Activated naive CD8-positive, alpha-beta T cell (primary cell): ENCODE measurements around the gene GALNT2.

Source experiments
- H3K27ac Mint-ChIP-seq: one replicate; pipeline ENCODE4 v1.8.0; 2021; ENCODE audit warnings: mixed read lengths
- H3K27me3 Mint-ChIP-seq: one replicate; pipeline ENCODE4 v1.8.0; 2021; ENCODE audit warnings: mixed read lengths
- H3K36me3 Mint-ChIP-seq: one replicate; pipeline ENCODE4 v1.8.0; 2021; ENCODE audit warnings: mixed read lengths
- H3K4me1 Mint-ChIP-seq: one replicate; pipeline ENCODE4 v1.8.0; 2021; ENCODE audit warnings: low read depth, mixed read lengths
- H3K4me3 Mint-ChIP-seq: one replicate; pipeline ENCODE4 v1.8.0; 2021; ENCODE audit warnings: mild to moderate bottlenecking, mixed read lengths
- H3K9me3 Mint-ChIP-seq: one replicate; pipeline ENCODE4 v1.8.0; 2021; ENCODE audit warnings: low read depth, mixed read lengths

Gene GALNT2

DNA sequence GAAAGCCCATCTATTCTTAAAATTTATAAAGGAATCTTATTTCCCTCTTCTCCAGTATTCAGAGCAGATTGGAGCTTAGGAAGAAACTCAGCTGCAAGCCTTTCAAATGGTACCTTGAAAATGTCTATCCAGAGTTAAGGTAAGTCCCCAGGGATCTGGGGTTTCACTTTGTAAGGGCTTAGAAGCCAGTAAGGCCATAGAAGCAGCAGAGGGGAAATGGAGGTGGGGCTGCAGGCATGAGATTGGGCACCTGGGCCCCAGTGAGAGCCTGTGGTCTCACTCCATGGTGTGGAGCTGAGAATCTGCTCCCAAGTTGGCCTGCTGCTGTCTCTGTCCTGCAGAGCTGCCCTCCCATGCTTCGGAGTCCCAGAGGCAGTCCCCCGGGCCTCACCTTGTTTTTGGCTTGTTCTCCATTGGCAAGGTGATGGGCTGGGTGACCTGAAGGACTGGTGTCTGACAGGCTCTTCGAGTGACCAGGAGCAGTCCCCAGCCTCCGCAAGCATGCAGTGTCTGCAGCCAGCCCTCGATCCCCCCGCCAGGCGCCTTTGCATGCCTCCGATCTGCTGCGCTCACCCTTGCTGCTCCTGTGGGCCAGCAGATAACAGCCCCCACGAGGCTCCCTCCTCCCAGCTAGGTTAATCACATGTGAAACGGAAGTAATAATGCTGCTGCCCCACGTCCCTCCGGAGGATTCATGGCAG, 196.0 kb downstream of the GALNT2 start:
- no peak overlapping the region for H3K4me3 Mint-ChIP-seq
- H3K36me3 Mint-ChIP-seq: peaks cover 8% of the 10 kb centered on the region
- H3K9me3 Mint-ChIP-seq: no peaks in the 10 kb centered on the region
- H3K27ac Mint-ChIP-seq: no peak overlapping the region
- no peaks in the 10 kb centered on the region for H3K27me3 Mint-ChIP-seq
- H3K4me1 Mint-ChIP-seq: peaks cover 4% of the 10 kb centered on the region

DNA sequence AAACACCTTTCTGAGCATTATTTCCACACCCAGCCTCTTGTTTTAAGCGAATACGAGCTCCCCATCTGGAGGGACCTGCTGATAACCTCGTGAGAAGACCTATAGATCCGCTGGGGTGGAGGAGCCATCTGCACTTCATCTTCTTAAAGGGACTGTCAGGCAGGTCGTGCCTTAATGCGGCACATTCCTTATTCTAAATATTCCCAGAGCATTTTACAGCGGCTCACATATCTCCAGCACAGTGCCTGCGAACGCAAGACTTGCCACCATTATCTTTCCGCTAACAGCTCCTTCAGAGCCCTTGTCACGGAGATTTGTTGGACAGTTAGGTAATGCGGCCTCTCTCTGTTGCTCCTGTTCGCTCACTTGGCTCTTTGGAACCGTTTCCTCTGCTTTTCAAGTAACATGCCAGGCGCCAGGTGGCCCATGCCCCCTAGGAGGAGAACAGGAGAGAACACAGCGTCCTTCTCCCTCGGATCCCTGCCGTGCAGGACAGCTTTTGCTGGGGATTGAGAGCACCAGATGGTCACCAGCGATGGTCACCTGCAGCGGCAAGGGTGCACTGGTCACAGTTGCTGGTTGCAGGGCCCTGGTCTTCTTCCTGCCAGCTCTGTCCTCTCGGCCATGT, 196.6 kb downstream of the GALNT2 start:
- Mint-ChIP-seq H3K27me3 (no peaks in the 10 kb centered on the region), H3K9me3 (no peaks in the 10 kb centered on the region), H3K4me1 (peaks cover 4% of the 10 kb centered on the region), H3K27ac (no peak overlapping the region), H3K4me3 (no peak overlapping the region), H3K36me3 (peaks cover 6% of the 10 kb centered on the region)

DNA sequence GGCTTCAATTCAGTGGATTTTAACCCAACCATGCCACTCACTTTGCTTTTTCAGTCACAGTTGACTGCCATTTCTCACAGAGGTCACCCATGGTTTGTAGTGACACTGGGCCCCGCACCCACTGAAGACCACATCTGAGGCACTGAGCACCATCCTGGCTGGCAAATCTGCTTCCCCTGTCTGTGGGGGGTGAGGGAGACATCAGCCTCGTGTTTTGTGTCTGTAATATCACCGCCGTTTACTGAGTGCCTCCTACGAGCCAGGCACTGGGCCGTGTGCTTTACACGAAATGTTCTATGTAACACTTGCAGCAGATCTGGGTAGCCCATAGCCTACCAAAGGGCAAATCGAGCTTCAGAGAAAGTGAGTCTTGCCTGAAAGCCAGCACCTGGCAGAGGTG, 197.3 kb downstream of the GALNT2 start:
- no peaks in the 10 kb centered on the region for H3K27me3 Mint-ChIP-seq
- no peak overlapping the region for H3K27ac Mint-ChIP-seq
- no peaks in the 10 kb centered on the region for H3K9me3 Mint-ChIP-seq
- peaks cover 5% of the 10 kb centered on the region for H3K36me3 Mint-ChIP-seq
- H3K4me1 Mint-ChIP-seq: peaks cover 4% of the 10 kb centered on the region
- H3K4me3 Mint-ChIP-seq: no peak overlapping the region

DNA sequence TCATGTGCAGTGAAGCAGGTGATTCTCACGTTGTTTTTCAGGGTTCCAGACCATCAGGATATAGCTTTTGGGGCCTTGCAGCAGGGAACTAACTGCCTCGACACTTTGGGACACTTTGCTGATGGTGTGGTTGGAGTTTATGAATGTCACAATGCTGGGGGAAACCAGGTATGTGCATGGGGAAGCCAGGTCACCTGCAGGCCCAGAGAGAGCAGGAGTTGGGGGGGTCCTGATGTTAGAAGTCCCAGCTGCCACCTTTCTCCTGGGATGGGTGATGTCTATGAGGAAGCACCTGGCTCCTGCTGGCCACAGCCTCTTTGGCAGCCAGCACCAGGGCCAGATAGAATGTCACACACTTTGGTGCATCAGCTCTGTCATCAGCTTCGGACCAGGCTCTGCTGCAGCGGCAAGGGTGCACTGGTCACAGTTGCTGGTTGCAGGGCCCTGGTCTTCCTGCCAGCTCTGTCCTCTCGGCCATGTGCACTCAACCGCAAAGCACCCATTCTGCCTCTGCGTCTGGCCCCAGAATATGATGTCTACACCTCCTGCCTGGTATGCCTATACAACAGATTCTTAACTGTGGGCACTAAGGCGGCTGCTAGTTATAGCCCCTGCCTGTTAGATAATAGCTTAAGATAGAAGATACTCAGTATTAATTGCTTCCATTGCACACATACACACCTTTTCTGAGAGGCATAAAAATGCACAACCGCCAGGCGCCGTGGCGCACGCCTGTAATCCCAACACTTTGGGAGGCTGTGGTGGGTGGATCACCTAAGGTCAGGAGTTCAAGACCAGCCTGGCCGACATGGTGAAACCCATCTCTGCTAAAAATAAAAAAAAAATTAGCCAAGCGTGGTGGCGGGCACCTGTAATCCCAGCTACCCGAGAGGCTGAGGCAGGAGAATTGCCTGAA, 198.4 kb downstream of the GALNT2 start:
- no peaks in the 10 kb centered on the region for H3K9me3 Mint-ChIP-seq

DNA sequence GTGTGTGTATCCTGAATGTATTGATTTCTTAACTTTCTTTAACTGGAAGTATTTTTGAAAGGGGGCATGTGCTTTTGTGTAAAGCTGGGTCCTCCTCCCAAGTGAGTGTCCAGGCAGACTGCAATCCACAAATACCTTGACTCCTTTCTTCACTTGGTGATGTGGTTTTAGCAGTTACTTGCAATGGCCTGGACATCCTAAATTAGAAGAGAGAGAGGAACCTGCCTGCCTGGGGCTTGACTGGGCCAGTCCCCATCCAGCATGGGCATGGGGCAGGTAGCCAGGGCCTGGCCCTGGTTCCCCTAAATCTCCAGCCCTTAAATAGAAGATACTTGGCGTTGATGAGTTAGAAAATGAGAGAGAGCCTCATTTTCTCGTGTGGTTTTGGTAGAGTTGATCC, 199.4 kb downstream of the GALNT2 start:
- no peak overlapping the region for H3K4me3 Mint-ChIP-seq
- peaks cover 5% of the 10 kb centered on the region for H3K36me3 Mint-ChIP-seq
- no peaks in the 10 kb centered on the region for H3K27me3 Mint-ChIP-seq
- H3K27ac Mint-ChIP-seq: no peak overlapping the region
- H3K4me1 Mint-ChIP-seq: peaks cover 19% of the 10 kb centered on the region
- no peaks in the 10 kb centered on the region for H3K9me3 Mint-ChIP-seq

More for the DNA sequence above, 198.4 kb downstream of the GALNT2 start:
- H3K36me3 Mint-ChIP-seq: peaks cover 5% of the 10 kb centered on the region
- no peak overlapping the region for H3K4me3 Mint-ChIP-seq
- no peaks in the 10 kb centered on the region for H3K27me3 Mint-ChIP-seq
- H3K27ac Mint-ChIP-seq: no peak overlapping the region
- peaks cover 9% of the 10 kb centered on the region for H3K4me1 Mint-ChIP-seq

DNA sequence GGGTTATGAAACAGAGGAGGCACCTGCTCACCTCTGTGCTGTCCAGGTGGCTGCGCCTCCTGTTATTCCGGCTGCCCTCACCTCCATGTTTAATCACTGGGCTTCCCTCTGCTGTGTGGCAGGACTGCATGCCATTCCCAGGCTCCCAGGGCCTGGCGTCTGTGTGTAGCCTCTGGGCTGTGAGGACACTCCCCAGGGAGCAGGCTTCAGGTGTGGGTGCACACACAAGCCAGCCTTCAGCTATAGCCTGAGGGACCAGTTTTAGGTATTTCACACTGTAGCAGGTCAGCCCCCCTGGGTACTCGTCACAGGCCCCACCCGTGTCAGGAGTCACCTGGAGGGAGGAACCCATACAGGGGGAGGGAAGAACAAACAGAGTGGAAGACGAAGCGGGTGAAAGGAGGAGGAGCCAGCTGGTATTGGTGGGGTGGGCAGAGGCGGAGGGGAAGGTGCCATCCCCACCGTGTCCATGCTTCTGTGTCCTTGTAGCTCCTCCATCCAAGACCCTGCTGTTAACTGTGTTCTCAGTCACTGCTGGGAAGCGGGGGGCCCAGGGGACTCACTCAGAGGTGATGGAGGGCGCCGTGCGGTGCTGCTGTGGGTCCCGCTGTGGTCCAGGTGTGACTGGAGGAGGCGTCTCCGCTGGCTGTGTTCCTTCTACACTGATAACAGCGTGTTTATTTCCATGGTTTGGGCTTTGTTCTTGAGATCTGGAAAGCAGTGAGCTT, 200.5 kb downstream of the GALNT2 start:
- no peaks in the 10 kb centered on the region for H3K9me3 Mint-ChIP-seq
- H3K27me3 Mint-ChIP-seq: no peaks in the 10 kb centered on the region
- peak overlapping the region; percentile 11 for H3K27ac Mint-ChIP-seq
- no peak overlapping the region for H3K4me3 Mint-ChIP-seq
- H3K4me1 Mint-ChIP-seq: peaks cover 24% of the 10 kb centered on the region
- H3K36me3 Mint-ChIP-seq: peaks cover 5% of the 10 kb centered on the region

DNA sequence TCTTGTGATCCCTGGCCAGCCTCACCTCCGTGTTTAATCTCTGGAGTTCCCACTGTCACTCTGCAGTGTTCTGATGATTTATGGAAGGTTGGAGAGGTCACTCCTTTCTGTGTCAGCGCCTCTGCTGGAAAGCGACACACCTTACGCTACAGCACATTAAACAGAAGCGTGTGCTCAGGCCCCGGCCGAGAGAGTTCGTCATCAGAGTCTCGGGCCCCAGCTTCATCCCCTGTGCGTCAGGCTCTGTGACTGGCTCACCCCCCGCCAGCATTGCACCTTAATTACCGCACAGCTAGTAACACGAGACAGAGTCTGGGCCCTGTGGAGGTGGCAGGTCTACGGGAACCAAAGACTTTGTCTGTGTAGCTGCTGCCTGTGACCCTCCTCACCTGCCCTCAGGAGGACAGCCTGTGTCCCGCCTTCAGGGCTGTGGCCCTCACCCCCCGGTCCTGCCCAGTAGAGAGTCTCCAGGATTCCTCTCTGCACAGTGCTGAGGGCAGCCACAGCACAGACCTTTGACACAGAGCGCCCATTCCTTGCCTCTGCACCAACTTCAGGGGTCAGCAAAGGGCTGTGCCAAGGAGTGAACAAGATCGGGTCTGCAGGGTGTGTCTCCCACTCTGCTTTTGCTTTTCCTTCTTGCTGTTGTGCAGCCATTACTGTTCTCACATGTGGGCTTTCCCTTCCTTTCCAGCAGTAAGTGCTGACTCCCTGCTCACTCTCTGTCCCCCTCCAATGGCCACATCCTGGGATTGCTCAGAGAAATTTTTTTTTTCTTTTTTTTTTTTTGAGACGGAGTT, 201.5 kb downstream of the GALNT2 start:
- peaks cover 5% of the 10 kb centered on the region for H3K36me3 Mint-ChIP-seq
- H3K27me3 Mint-ChIP-seq: no peaks in the 10 kb centered on the region
- H3K27ac Mint-ChIP-seq: peak overlapping the region; percentile 10
- no peaks in the 10 kb centered on the region for H3K9me3 Mint-ChIP-seq
- peaks cover 33% of the 10 kb centered on the region for H3K4me1 Mint-ChIP-seq
- H3K4me3 Mint-ChIP-seq: no peak overlapping the region

DNA sequence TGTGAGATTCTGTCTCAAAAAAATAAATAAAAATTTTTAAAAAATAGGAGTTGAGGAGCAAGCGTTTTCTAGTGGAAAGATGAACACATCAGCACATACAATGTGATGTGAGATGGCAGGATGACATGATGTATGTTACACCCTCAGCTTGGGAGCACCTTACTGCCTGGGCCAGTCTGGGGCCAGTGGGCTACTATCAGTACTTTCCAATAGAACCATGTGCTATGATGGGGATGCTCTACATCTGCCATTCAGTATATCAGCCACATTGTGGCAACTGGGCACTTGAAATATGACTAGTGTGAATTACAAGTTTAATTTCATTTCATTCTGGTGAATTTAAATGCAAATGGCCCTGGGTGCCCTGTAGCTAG, 203.1 kb downstream of the GALNT2 start:
- peaks cover 42% of the 10 kb centered on the region for H3K4me1 Mint-ChIP-seq
- no peaks in the 10 kb centered on the region for H3K9me3 Mint-ChIP-seq
- H3K36me3 Mint-ChIP-seq: peaks cover 5% of the 10 kb centered on the region
- H3K27ac Mint-ChIP-seq: peak overlapping the region; percentile 96
- H3K4me3 Mint-ChIP-seq: peak overlapping the region; percentile 68
- H3K27me3 Mint-ChIP-seq: no peaks in the 10 kb centered on the region

DNA sequence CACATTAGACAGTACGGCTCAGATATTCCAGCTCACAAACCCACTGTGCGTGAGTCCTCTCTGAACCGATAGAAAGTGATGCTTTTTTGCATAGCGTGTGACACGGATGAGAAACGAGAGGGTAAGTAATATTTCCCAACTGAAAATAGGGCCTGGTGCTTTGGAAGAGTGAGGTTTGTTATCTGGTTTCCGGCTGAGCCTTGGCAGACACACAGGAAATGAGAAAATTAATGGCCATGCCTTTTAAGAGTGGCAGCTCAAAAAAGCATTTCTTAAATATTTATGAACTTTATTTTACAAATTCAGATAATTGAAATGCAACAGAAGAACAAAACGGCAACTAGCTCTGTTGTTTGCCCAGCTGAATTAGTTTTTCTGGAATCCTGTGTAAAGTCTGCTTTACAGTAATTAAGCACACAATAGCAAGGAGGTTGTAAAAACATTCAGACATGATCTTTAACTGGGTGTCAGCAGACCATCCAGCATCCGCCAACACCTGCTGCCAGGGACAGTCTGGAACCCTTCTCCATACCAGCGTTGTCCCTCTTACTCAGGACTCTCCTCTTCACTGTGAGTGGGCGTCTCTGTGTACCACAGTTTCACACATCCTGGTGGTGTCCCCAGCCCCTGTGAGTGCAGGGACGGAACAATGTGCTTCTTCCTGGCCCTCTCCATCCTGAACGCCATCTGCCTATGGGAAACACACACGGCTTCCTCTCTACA, 203.7 kb downstream of the GALNT2 start:
- no peaks in the 10 kb centered on the region for H3K9me3 Mint-ChIP-seq
- peak overlapping the region; percentile 96 for H3K27ac Mint-ChIP-seq
- H3K4me1 Mint-ChIP-seq: peaks cover 42% of the 10 kb centered on the region
- no peaks in the 10 kb centered on the region for H3K27me3 Mint-ChIP-seq
- H3K4me3 Mint-ChIP-seq: peak overlapping the region; percentile 68
- peaks cover 5% of the 10 kb centered on the region for H3K36me3 Mint-ChIP-seq

DNA sequence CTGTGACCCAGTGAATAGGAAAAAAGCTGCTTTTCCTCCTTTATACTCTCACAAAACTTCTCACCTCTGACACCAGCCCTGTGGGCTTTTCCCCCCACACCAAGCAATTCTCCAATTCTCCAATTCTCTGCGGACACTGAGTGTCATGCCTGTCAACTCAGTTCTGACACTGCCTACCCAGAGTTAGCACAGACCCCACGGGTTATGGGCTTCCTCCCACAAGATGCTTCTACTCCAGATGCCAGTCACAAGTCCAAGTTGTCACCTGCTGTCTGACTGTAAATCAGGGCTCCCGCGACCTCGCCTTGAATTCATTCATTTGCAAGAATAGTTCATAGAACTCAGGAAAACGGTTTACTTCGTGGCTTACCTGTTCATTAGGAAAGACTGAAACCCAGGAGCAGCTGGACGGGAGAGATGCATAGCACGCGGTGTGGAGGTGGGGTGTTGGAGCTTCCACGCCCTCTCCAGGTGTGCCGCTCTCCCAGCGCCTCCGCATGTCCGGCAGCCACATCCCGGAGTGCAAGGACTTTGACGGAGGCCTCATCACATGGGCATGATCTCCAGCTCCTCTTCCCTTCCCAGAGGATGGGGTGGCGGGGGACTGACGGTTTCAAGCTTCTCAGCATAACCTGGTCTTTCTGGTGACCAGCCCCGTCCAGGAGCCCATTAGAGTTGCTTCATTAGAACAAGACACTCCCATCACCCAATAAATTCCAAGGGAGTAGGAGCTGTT, 204.4 kb downstream of the GALNT2 start:
- Mint-ChIP-seq H3K4me1 (peaks cover 43% of the 10 kb centered on the region), H3K9me3 (no peaks in the 10 kb centered on the region), H3K4me3 (peak overlapping the region; percentile 68), H3K27me3 (no peaks in the 10 kb centered on the region), H3K27ac (peak overlapping the region; percentile 96), H3K36me3 (peaks cover 5% of the 10 kb centered on the region)

DNA sequence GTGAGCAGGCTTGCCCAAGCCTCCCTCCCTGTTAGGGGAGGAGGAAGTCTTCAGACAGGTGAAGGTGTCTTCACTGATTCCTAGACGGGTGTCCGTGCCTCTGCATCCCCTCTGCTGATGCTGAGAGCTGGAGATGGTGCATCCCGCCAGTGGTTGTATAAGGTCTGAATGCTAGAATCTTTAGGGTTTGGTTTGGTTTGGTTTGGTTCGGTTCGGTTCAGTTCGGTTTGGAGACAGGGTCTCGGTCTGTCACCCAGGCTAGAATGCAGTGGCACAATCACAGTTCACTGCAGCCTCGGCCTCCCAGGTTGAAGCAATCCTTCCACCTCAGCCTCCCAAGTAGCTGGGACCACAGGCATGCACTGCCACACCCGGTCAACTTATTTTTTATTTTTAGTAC, 205.5 kb downstream of the GALNT2 start:
- Mint-ChIP-seq H3K27me3 (no peaks in the 10 kb centered on the region), H3K4me1 (peaks cover 50% of the 10 kb centered on the region), H3K27ac (peak overlapping the region; percentile 81), H3K9me3 (no peaks in the 10 kb centered on the region), H3K36me3 (peaks cover 2% of the 10 kb centered on the region), H3K4me3 (no peak overlapping the region)

DNA sequence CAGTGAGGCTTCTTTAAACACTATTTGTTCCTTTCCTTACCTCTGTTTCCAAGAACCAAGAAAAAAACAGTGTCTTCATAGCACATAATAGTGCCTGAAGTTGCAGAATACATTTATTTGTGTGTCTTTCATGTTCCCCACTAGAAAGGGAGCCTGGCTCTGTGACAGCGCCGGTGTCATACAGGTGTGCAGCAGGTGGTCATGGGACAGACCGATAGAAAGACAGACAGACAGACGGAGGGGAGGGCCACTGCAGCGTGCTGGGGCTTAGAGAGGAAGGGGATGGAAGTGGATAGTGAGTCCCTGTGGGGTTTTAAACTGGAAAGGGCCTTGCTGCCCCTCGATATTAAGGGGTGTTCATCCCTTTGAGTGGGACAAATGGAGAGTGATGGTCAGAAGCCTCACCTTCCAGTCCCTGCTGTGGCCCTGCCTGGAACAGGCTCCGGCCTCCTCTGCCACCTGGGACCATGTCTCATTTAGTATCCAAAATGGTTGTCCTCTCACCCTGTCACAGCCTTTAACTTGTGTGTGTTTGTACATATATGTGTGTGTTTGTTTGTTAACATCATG, 206.2 kb downstream of the GALNT2 start:
- no peaks in the 10 kb centered on the region for H3K9me3 Mint-ChIP-seq
- peaks cover 2% of the 10 kb centered on the region for H3K36me3 Mint-ChIP-seq
- H3K4me1 Mint-ChIP-seq: peaks cover 53% of the 10 kb centered on the region
- H3K27ac Mint-ChIP-seq: peak overlapping the region; percentile 81
- no peaks in the 10 kb centered on the region for H3K27me3 Mint-ChIP-seq
- no peak overlapping the region for H3K4me3 Mint-ChIP-seq

DNA sequence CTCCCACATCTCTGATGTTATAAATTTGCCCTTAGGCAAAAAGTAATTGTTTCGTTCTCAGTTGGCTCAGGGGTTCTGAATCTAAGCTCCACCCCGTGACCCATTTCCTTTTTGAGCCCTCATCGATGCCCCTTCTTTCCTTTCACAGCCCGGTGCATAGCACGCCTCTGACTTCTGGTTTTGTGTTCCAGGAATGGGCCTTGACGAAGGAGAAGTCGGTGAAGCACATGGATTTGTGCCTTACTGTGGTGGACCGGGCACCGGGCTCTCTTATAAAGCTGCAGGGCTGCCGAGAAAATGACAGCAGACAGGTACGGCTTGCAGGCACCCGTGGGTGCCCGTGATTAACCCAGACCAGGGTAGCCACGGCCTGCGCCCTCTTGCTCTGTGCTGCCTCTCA, 207.2 kb downstream of the GALNT2 start:
- Mint-ChIP-seq H3K27ac (peak overlapping the region; percentile 35), H3K27me3 (no peaks in the 10 kb centered on the region), H3K36me3 (peaks cover 2% of the 10 kb centered on the region), H3K4me1 (peaks cover 63% of the 10 kb centered on the region), H3K4me3 (peak overlapping the region; percentile 46), H3K9me3 (no peaks in the 10 kb centered on the region)
